SK-N-SH (cell line): ENCODE measurements around the gene PTEN.

Experiments
- CTCF ChIP-seq: fragments of 200-600 bp; sonication (generic); IDR thresholded peaks from 2 replicates; pipeline ENCODE4 v1.6.1; 2017; ENCODE audit warnings: antibody characterized with exemption, mild to moderate bottlenecking, moderate library complexity
- EZH2phosphoT487 ChIP-seq: fragments of 200-600 bp; sonication (generic); IDR thresholded peaks from 2 replicates; pipeline ENCODE4 v1.6.1; 2017; ENCODE audit warnings: low read depth, mixed run types, mild to moderate bottlenecking, antibody characterized with exemption, moderate library complexity, borderline replicate concordance
- GATA2 ChIP-seq: sonication (generic); formaldehyde crosslinking; IDR thresholded peaks from 2 replicates; pipeline ENCODE4 v1.5.0; 2020; ENCODE audit warnings: mild to moderate bottlenecking, missing genetic modification reagents
- JUND ChIP-seq: IDR thresholded peaks from 2 replicates; pipeline ENCODE4 v1.4.0; 2012
- MXI1 ChIP-seq: IDR thresholded peaks from 2 replicates; pipeline ENCODE4 v1.6.1; 2012; ENCODE audit warnings: mild to moderate bottlenecking, low read depth, low read length, improper control_type of control experiment
- NFIC ChIP-seq: IDR thresholded peaks from 2 replicates; pipeline ENCODE4 v1.4.0; 2012; ENCODE audit warnings: borderline replicate concordance
- REST ChIP-seq: IDR thresholded peaks from 2 replicates; pipeline ENCODE4 v1.6.1; 2012; ENCODE audit warnings: mild to moderate bottlenecking, low read depth, low read length, moderate library complexity
- TAF1 ChIP-seq: IDR thresholded peaks from 2 replicates; pipeline ENCODE4 v1.6.1; 2012; ENCODE audit warnings: low read depth, mild to moderate bottlenecking, low read length, moderate library complexity, borderline replicate concordance

GRCh38 chr10:87860156-87860795, 3.1 kb upstream of the PTEN start:
- TF ChIP-seq EZH2phosphoT487: no peak
- no peak for TF ChIP-seq REST
- peak; percentile 12; the same call in 1 of the 2 replicates for TF ChIP-seq NFIC
- no peak for TF ChIP-seq JUND
- TF ChIP-seq CTCF: peak; percentile 66
- TF ChIP-seq GATA2 (CRISPR knock-in tag): peak; percentile 41; the same call in 1 of the 2 replicates
- TF ChIP-seq TAF1: no peak
- TF ChIP-seq MXI1: 0 out of 2 replicates have a peak, but pooled peaks have one; percentile 15
